HG03342 (cell line): ENCODE results near the gene FMNL1.

Source experiments
- ATAC-seq: cut with Tn5 transposase; IDR thresholded peaks from one replicate; pipeline ENCODE4 v1.9.1; 2021; ENCODE audit warnings: mild to moderate bottlenecking, moderate library complexity; ENCODE audit not compliant: unreplicated experiment

The FMNL1 gene

DNA sequence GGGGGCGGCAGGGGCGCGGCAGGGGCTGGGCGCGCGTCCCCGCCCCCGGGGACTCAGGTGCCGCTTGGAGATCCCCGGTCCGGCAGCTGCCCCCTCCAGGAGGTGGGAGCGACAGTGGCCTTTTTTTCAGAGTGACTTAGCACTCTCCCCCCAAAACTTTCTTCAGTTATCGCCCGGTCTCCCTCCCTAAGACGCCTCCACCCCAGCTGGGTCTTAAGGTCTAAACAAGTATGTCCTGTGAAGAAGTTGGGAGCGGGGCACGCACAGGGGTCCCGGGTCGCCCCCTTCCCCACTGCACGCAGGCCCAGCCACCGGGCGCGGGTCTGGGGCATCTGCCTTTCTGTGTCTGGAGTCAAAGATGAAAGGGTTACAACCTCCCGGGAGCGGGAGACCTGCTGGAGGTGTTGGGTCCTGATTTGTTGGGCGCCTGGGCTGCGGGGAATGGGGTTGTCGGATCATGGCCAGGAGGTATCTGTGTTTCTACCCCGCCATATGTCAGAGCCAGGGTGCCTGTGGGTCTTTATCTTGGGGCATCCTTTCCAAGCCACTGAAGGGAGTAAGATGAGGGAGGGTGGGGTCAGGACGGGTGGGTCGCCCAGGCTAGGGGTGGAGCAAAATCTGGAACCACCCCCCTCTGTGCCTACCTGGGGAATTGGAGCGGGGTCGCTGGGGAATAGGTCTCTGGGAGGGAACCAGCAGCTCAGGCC lies 757 bp downstream of the FMNL1 start:
- no peak for ATAC-seq

DNA sequence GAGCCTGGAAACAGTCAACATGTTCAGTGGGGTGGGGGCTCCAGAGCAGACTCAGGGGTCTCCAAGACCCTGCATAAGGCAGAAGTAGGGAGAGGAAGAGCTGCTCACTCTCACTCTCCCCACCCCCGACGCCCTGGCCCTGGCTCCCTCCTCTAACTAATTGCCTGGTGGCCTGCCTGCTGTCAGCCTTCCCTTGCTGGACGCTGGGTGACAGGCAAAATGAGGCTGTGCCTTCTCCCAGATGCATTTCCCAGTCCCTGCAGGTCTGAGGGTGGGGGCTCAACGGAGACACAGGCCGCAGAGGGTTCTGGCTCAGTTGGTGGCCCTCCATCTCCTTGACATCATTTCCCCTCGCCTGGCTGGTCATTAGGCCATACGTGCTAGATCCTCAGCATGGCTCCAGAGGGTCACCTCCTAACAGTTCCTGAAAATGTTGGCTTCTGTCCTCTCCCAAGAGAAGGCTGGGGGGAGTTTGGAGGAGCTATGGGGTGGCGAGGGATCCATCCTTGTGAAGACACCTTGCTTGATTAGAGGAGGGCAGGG lies 1.4 kb downstream of the FMNL1 start:
- ATAC-seq: no peak

DNA sequence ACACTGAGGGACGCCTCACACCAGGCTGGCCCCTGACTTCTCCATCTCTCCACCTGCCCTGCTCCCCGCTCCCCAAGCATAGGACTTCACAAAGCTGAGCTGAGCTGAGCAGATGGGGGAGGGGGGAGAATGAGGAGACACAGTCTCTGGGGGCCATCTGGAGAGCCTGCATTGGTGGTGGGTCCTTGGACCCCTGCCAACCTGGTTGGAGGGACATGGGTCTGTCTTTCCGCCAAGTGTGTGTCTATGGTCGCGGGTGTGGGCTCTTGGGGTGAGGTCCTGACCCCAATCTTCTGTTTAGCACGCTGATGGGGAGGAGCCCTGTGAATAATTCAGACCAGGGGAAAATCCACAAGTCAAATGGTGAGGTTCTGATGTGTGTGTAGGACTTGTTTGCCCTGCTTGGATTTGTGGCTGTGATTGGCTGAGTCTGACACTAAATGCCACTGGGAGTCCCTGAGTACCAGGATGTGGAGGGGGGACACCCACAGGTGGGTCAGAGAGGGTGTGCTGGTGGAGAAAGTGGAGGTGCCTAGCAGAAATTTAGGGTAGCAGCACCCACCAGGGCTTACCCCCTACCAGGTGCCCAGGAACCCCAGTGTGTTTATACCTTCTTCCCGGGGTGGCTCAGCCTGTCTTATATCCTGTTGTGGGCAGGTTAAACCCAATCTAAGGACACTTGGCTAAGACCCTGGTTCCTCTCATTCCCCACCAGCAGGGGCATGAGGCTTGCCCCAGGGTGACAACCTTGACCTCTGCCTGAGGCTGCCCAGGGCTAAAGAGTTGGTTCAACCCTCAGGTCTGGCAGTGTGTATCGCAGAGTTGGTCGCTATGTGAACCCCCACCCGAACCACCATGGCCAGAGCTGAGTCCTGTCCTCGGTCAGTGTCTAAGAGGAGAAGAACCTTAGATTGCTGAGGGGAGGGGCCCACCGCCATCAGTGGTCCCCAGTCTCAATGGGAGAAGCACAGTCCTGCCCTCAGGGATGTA lies 2.1 kb downstream of the FMNL1 start:
- no peak for ATAC-seq

DNA sequence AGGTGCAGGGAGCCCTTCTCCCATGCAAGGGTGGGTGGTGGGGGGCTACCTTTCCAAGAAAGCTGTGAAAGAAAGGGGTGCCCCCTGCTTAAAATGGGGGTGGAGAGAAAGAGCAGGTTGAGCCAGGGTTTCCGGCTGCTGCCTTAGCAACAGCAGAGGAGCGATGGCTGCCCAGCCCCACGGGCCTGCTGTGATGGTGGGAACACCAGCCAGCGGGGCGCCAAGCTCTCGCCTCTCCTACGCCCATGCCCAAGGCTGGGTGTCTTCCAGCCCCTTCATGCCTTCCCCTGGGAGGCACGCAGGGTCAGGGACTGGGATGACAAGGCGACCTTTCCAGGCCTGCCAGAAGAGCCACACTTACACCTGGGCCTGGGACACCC lies 3.0 kb downstream of the FMNL1 start:
- no peak for ATAC-seq

DNA sequence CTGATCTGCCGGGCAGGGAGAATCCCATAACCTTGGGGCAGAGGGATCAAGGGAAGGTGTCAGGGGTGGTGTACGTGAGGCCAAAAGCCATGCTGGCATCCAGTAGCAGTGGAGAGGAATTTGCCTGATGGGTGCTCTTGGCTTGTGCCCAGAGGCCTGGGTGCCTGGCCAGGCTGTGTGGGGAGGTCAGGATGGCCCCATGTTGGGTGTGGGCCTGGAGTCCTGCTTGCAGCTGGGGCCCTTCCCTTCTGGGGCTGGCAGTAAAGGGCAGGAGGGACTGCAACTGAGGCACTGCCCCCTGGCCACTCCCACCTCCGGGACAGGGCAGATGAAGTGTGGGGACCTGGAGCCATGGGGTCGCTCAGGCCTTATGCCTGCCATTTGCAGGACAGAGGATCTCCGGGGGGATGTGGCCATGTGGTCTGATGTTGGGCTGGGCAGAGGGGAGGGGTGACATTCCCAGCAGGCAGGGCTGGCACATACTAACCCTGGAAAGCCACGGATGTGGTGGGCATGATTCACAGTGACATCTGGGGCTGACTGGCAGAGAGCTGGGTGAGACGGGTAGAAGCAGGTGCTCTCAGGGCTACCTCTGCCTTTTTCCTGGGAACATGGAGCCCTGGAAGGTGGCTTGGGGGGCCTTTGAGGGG lies 3.5 kb downstream of the FMNL1 start:
- ATAC-seq: no peak

DNA sequence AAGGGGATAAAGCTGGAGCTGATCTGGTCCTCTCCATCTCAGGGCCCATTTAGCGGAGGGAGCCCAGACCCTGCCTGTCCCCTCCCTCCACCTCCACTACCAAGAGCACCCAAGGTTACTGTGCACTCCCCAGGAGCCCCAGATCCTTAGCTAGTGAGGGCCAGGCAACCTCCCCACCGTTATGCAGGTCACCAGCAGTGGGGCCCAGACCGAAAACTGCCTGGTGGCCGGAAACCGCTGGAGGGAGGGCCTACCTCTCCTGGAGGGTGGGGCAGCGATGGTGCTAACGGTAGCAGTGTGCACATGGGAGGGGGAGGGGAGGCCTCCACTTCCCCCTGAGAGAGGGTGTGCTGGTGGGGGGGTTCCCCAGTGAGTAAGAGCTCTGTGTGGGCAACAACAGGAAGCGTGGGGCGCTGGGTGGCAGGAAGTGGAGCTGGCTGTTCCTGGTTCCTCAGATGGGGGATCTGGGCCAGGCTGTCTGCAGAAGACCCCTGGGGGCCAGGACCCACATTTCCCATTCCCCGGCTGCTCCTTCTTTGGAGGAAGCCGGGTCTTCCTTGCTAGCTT lies 4.4 kb downstream of the FMNL1 start:
- peak; percentile 32 for ATAC-seq

DNA sequence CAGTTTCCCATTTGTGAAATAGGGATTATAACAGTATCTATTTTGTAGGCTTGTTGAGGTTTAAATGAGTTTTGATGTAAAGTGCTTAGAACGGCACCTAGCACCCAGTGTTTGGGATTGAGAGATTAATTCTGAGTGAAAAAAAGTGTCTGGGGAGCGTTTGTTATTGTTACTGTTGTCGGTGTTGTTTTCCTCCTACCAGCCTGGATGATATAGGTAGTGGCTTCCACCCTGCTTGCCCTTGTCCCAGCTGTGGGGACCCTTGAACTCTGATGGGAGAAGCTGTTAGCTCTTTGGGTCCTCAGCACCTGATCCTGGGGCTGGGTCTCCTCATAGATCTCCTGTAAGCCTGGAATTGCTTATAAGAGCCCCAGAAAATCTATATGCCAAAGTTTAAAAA lies 4.9 kb downstream of the FMNL1 start:
- no peak for ATAC-seq

DNA sequence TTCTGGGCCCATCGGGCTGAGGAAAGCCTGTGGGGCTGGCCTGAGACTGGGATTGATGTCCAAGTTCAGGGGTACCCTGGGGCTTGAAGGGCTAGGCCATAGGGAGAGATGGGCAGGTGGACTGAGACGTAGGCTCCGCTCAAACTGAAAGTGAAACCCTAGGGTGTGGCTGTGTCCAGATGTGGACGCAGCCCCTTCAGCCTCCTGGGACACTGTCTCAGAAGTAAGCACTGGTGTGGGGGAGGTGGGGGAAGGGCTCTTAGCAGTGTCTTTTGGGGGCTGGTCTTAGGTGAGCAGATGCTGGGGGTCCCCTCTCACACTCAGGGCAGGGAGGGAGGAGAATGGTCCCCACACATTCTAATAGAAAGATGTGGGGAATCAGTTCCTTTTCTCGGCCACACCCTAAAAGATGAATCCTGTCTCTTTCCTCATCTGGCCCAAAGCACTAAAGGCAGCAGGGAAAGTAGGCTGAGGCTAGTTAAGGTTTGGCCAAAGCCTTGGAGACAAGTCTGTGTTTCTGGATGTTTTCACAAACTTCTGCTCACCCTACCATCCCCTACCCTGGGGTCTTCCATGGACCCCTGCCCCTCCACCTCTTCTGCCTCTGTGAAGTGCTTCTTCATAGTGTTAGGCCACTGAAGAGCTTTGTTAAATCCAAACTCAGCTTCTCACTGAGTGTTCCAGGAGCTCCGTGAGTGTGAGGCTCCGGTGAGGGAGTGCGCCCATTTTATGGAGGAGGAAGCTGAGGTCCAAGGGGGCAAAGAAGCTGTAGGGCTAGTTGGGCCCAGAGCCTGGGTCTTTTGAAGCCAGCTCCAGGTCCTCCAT lies 5.6 kb downstream of the FMNL1 start:
- no peak for ATAC-seq

DNA sequence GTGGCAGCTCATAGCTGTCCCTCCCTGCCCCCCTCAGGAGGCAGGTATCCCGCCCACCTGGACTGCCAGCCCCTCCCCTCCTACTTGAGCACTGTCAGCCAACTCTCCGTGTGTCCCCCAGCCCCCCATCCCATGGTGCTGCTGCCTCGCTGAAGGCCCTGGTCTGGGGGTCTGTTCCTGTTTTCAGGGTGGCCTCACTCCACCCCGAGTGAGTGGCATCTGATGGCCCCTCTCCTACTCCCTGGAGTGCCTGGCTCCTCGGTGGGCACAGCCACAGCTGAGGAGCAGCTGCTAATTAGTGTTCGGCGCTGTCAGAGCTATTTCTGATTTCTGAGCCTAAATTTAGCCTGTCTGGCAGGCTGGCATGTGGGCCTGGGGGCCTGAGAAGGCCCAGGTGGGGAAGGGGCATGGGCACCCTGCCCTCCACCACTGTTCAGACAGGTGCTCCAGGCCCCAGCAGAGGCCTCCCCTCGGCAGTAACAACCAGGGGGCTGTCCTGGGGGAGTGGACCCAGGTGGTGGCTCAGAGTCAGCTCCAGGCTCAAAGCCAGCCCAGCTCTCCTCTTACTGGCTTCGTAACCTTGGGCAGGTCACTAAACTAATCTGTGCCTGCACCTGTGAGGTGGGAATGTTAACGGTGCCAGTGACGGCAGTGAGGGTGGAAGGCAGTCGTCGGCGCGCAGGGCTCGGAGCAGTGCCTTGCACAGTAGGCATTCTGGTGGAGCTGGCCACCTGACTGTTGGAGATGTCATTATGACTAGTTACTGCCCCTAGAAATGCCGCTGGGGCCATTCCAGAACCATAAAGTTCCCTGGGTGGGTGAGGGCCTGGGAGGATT lies 6.5 kb downstream of the FMNL1 start:
- no peak for ATAC-seq

DNA sequence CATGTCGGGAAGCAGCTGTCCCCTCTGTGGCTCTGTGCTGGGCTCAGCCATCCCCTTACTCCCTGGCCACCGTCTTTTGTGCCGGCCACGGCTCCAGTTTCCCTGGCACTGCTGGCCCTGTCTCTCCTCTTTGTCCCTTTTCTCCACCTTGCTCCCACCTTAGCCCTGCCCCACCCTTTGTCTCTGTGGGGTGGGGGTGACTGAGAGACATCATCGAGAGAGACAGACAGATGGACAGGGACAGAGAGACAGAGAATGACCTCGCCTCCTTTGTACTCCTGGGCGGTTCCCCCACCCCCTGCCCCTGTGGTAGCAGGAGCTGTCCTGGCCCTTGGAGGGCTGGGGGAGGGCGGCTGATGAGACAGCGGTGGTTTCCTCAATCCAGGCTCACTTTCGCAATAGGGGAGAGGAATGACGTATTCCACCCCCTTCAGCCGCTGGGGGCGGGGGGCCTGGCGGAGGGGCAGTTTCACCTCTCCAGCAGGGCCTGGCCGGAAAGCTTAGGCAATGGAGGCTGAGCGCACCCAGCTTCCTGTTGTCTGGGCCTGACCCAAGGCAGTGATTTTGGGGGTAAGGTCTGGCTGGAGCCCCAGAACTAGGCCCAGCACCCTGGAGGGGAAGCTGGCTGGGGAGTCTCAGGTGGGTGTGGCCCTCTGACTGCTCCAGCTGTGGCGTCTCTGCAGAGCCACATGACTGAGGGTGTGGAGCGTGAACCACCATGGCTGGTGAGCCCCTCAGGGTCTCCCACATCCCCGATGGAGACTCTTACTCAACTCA lies 7.3 kb downstream of the FMNL1 start:
- ATAC-seq: peak; percentile 34

DNA sequence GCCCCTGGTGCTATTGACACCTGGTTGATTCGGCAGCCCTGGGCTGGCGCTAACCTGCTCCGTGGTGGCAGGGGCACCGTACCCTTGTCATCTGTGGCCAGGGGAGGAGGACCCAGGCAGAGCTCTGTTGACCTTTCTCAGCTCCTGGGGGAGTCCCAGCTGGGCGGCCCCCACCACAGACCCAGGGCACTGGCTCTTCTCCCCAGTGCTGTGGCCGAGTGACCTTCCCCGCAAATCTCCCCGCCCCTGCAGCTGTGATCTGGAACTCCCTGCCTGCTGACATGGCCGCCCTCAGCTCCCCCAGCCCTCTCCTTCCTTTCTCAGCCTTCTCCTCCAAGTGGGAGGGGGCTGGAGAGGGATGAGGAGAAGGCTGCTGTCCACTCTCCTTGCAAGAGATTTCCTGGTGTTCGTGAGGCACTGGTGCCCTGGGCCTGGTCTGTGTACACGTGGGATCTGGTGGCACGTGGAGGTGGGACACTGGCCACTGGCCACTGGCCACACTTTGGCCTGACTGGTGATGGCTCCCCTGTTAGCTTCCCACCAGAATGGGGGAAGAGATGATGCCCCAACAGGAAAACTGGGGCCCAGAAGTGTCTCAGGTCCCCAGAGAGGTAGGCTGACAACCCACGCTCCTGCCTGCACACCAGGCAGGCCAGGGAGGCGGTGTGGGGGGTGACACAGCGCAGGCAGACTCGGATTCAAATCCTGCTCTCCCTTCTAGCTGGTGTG lies 8.2 kb downstream of the FMNL1 start:
- ATAC-seq: no peak

DNA sequence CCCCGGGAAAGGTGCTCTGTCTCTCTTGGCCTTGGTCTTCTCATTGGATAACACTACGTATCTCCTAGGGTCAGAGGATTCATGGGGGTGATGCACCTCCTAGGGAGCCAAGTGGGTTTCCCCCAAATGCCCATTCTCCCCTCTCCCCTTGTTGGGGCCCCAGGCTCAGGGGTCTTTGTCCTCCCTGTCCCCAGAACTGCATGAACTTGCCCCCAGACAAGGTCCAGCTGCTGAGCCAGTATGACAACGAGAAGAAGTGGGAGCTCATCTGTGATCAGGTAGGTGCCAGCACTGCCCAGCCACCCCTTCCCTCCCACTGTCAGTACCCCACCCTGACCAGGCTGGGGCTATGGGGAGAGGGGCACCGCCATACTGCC lies 8.7 kb downstream of the FMNL1 start:
- no peak for ATAC-seq

DNA sequence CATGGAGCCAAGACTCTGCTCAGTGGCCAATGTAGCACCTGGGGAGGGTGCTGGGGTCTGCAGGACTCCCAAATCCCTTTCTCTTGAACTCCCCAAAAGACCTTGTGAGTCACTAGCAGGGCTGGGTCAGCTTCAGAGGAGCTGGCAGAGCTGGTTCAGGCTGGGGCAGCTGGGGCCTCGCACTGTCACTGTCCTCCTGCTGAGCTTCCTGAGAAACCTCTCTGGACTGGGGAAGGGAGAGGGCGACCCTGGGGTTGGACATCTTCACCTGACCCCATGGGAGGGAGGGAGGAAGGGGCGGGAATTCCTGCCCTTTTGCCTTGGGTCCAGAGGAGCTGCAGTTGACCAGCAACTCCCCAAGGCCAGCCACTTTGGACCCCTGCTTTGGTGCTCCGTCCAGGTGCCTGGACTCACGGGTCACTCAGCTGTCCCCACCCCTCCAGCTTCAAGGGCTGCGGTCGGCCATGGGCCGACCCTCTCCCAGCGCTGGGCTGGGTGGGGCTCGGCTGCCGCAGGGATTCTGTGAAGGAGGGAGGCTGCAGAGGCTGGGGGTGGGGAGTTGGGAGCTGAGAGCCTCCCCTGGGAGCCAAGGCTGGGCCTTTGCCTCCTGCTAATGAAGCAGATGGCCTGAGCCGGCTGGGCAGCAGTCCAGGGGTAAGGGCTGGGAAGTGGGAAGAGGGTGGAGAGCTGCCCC lies 9.2 kb downstream of the FMNL1 start:
- no peak for ATAC-seq

DNA sequence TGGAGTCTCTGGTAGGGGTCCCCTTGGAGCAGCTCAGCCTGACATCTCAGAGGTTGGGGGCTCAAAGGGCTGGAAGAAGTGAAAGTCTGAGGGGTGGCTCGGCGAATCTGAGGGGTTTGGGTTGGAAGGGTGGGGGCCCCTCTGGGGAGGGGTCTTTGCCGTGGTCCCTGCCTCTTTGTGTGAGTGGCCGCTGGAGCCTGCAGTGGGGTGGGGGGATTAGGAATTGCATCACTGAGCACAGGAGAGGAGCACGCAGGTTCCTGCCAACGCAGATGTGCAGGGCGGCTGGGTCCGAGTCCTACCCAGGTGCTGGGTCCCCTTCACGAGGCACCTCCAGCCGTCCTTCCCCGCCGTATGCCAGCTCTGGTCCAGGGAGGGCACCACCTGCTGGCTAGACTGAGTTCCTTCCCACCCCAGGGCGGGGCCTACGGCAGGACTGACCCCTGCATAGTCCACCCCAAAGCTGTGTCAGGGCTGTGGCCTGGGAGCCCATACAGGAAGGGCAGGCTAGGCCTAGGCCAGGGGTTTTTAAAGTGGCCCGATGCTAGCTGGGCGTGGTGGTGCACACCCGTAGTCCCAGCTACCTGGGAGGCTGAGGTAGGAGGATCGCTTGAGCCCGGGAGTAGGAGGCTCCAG lies 9.9 kb downstream of the FMNL1 start:
- no peak for ATAC-seq

DNA sequence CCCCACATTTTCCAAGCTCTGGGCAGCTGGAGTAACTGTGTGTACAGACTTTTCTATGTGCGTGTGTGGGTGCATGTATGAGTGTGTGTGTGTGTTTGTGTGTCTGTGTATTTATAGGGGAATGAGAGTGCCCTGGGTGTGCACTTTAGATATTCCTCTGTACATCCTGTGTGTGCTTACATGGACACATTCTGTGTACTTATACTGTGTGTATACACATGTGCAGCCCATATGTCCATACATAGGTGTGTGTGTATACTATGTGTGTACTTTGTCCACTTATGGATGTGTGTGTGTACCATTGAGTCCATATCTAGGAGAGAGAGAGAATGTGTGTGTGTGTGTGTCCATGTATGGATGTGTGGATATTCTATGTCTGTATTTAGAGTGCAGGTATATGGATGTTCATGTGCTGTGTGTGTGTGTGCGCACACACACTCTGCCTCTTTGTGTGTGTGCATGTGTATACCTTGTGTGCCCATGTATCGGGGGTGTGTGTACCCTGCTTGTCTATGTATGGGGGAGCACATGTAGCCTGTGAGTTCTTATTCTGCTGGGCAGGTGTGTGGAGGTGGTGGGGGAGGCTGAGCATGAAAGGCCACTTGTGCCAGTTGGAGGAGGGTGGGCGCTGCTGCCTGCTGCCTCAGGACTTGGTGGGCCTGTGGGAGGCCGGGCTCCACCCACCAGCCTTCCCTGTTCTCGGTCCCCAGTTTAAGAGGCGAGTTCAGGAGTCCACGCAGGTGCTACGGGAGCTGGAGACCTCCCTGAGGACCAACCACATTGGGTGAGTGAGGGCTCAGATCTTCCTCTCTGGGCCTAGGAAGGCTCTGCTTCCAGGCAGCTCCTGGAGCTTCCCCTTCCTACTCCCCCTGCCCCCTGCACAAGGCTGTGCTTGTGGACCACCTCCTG lies 11.1 kb downstream of the FMNL1 start:
- no peak for ATAC-seq

DNA sequence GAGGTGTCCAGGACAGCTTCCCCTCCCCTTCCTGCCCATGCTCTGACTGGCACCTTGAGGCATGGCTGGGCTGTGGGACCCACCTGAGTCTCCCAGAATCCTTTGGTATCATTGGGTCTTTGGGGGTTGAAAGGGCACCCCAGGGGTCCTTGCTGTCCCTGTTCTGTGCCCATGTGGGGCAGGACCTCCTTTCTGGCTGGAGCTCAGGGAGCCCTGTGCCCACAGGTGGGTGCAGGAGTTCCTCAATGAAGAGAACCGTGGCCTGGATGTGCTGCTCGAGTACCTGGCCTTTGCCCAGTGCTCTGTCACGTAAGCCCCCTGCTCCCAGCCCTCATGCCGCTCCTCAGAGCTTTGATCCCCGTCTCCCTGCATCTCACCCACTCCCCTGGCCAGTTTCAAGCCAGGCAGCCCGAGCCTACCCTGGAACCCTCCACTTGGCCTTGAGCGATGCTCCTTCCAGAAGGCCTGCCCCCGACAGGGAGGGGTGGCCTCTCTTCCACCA lies 11.8 kb downstream of the FMNL1 start:
- ATAC-seq: no peak
